ENCODE measurements around the gene ACACA. TPM values are rescaled to one million over a fixed set of nuclear protein-coding genes. Genes with fewer than 3 reads are reported as not detected.

The ACACA gene
- total and polyA plus RNA-seq, 9 of the 15 experiments (the other 6 are each of a cell fraction or from before 2014, with no cell fraction given), result 35.9 to 135 (median 88.4) TPM

DNA sequence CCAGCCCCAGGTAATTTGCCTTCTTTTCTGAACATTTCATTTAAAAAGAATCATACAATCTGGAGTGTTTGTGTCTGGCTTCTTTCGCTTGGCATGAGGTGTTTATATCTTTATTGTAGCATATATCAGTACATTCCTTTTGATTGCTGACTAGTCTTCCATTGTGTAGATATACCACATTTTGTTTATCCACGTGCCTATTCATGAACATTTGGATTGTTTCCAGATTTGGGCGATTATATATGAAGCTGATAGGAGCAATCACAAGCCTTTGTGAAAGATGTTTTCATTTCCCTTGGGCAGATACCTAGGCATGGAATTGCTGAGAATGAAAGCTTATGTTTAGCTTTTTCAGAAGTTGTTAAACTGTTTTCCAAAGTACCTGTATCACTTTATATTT is 337.5 kb downstream of the ACACA start:
- H2AFZ ChIP-seq (ENCODE audit: low read depth, low read length), result no peak overlapping the region
- H3K9me3 ChIP-seq (replicated peaks; ENCODE audit: control insufficient read depth, insufficient read depth, low read depth, low read length), result peaks cover 2% of the 10 kb centered on the region; the same call in 1 of the 2 replicates
- no peaks in the 10 kb centered on the region for H3K79me2 ChIP-seq (ENCODE audit: control insufficient read depth, insufficient read depth, low read length)
- no peak for DNase-seq (ENCODE audit: extremely low read depth in 1 of 4, low spot score in 3 of 4)
- POLR2A ChIA-PET, result no interaction called here
- in situ Hi-C loops (cut with MboI) (no loop called here), intact Hi-C loops (cut with micrococcal nuclease) (no loop called here)
- 0% methylated on average over 3 of the region's 3 CpGs for WGBS (ENCODE audit: insufficient coverage, low coverage, missing lambda C conversion rate)
- H4K20me1 ChIP-seq (replicated peaks; ENCODE audit: control insufficient read depth, insufficient read depth, low read length), result peaks cover 14% of the 10 kb centered on the region; the same call in 1 of the 2 replicates
- H3K36me3 ChIP-seq (ENCODE audit: control insufficient read depth, insufficient read depth, low read length), result no peaks in the 10 kb centered on the region
- no peak overlapping the region for H3K27ac ChIP-seq (ENCODE audit: extremely low read depth, low read depth, low read length)
- H3K27me3 ChIP-seq (ENCODE audit: control insufficient read depth in 2 of 2, insufficient read depth in 2 of 2, low read length in 2 of 2), result peaks cover 45 to 62% of the 10 kb centered on the region in 2 experiments
- H3K9me1 ChIP-seq (ENCODE audit: control insufficient read depth, insufficient read depth, low read length), result no peaks in the 10 kb centered on the region
- H3K4me1 ChIP-seq (replicated peaks in 1 of 2; ENCODE audit: control insufficient read depth in 2 of 2, insufficient read depth in 2 of 2, low read length in 2 of 2), result peaks cover 0 to 12% of the 10 kb centered on the region in 2 experiments; a peak in 2 of 5 replicates
- no peak overlapping the region for H3K9ac ChIP-seq (ENCODE audit: insufficient read depth in 1 of 2, low read depth in 2 of 2, low read length in 2 of 2)
- TF ChIP-seq TGIF2 (CRISPR knock-in tag; IDR thresholded peaks at IDR 0.05), result no peak
- TF ChIP-seq SPI1 (IDR thresholded peaks at IDR 0.05; ENCODE audit: borderline replicate concordance, low read depth, low read length), result no peak
- TF ChIP-seq, protein P1, sequence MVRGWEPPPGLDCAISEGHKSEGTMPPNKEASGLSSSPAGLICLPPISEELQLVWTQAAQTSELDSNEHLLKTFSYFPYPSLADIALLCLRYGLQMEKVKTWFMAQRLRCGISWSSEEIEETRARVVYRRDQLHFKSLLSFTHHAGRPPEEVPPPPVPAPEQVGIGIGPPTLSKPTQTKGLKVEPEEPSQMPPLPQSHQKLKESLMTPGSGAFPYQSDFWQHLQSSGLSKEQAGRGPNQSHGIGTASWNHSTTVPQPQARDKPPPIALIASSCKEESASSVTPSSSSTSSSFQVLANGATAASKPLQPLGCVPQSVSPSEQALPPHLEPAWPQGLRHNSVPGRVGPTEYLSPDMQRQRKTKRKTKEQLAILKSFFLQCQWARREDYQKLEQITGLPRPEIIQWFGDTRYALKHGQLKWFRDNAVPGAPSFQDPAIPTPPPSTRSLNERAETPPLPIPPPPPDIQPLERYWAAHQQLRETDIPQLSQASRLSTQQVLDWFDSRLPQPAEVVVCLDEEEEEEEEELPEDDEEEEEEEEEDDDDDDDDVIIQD (CRISPR knock-in tag; IDR thresholded peaks at IDR 0.05), result no peak
- no peak for TF ChIP-seq HLTF (IDR thresholded peaks at IDR 0.05)
- TF ChIP-seq NFE2L1 (tag; IDR thresholded peaks at IDR 0.05; ENCODE audit: borderline replicate concordance, low read depth), result no peak
- TF ChIP-seq FOXJ3 (CRISPR knock-in tag; IDR thresholded peaks at IDR 0.05), result no peak
- no peak for TF ChIP-seq KLF16 (IDR thresholded peaks at IDR 0.05)
- TF ChIP-seq GTF2A2 (tag; IDR thresholded peaks at IDR 0.05), result no peak
- TF ChIP-seq, protein P2, sequence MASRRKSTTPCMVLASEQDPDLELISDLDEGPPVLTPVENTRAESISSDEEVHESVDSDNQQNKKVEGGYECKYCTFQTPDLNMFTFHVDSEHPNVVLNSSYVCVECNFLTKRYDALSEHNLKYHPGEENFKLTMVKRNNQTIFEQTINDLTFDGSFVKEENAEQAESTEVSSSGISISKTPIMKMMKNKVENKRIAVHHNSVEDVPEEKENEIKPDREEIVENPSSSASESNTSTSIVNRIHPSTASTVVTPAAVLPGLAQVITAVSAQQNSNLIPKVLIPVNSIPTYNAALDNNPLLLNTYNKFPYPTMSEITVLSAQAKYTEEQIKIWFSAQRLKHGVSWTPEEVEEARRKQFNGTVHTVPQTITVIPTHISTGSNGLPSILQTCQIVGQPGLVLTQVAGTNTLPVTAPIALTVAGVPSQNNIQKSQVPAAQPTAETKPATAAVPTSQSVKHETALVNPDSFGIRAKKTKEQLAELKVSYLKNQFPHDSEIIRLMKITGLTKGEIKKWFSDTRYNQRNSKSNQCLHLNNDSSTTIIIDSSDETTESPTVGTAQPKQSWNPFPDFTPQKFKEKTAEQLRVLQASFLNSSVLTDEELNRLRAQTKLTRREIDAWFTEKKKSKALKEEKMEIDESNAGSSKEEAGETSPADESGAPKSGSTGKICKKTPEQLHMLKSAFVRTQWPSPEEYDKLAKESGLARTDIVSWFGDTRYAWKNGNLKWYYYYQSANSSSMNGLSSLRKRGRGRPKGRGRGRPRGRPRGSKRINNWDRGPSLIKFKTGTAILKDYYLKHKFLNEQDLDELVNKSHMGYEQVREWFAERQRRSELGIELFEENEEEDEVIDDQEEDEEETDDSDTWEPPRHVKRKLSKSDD (conservative IDR thresholded peaks at IDR 0.05; ENCODE audit: low read length), result no peak
- TF ChIP-seq, protein P3, sequence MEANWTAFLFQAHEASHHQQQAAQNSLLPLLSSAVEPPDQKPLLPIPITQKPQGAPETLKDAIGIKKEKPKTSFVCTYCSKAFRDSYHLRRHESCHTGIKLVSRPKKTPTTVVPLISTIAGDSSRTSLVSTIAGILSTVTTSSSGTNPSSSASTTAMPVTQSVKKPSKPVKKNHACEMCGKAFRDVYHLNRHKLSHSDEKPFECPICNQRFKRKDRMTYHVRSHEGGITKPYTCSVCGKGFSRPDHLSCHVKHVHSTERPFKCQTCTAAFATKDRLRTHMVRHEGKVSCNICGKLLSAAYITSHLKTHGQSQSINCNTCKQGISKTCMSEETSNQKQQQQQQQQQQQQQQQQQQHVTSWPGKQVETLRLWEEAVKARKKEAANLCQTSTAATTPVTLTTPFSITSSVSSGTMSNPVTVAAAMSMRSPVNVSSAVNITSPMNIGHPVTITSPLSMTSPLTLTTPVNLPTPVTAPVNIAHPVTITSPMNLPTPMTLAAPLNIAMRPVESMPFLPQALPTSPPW (CRISPR knock-in tag; IDR thresholded peaks at IDR 0.05), result no peak
- TF ChIP-seq SNIP1 (IDR thresholded peaks at IDR 0.05; ENCODE audit: low read depth), result no peak
- no peak for TF ChIP-seq JUN (IDR thresholded peaks at IDR 0.05; ENCODE audit: borderline replicate concordance, low read depth, low read length)
- TF ChIP-seq JUN (CRISPR knock-in tag; IDR thresholded peaks at IDR 0.05; ENCODE audit: borderline replicate concordance), result no peak
- TF ChIP-seq SLC30A9 (CRISPR knock-in tag; IDR thresholded peaks at IDR 0.05), result no peak
- TF ChIP-seq, protein P4, sequence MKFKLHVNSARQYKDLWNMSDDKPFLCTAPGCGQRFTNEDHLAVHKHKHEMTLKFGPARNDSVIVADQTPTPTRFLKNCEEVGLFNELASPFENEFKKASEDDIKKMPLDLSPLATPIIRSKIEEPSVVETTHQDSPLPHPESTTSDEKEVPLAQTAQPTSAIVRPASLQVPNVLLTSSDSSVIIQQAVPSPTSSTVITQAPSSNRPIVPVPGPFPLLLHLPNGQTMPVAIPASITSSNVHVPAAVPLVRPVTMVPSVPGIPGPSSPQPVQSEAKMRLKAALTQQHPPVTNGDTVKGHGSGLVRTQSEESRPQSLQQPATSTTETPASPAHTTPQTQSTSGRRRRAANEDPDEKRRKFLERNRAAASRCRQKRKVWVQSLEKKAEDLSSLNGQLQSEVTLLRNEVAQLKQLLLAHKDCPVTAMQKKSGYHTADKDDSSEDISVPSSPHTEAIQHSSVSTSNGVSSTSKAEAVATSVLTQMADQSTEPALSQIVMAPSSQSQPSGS (CRISPR knock-in tag; IDR thresholded peaks at IDR 0.05), result no peak
- no peak for TF ChIP-seq HDAC2 (IDR thresholded peaks at IDR 0.05)
- no peak for TF ChIP-seq ZNF444 (CRISPR knock-in tag; IDR thresholded peaks at IDR 0.05)
- TF ChIP-seq PHTF2 (CRISPR knock-in tag; IDR thresholded peaks at IDR 0.05), result no peak
- no TSS peak for BruUV-seq (replicated peaks)
- H3K4me3 ChIP-seq, result no peak overlapping the region
- no peak overlapping the region for H3K4me2 ChIP-seq (ENCODE audit: insufficient read depth, low read length)
- CTCF ChIA-PET (ENCODE audit: low intra/inter-chr PET ratio), result no interaction called here
- no peak for ATAC-seq
- FAIRE-seq, result no peak

Data from K562 (cell line).